Measurements from ENCODE around the gene LHPP.

The LHPP gene

DNA sequence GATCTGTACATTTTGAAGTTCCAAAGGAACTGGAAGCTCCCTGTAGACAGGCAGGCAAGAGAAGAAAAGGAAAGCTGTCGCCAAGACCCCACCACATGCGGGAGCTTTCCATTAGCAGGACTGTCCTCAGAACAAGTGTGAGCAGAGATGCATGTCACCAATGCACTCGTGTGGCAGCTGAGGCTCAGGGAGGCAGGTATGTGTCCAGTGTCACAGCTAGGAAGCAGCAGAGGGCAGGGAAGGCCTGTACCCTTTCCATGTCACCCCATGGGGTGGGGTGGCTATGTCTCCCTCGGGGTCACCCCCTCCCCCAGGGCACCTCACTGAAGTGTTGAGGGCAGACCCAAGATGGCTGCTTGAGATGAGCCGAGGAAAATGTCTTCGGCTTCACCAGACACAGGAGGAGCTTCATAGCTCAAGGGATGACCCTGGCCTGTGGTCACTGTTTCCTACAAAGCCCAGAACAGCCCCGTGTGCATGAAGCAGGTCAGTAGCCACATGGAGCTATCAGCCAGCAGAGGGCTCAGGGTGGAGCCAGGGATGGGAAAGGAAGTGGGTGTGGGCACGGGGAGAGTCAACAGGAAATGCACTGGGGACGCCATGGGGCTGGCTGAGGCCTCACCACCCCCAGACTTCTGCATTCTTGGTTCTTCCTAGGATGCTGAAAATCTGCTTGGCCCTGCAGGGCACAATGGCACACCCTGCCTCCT, 186.0 kb downstream of the LHPP start:
- ChIA-PET POLR2A (no interaction called here), CTCF (interaction anchor here (0.6 to 1.0 kb wide), 4 partner anchors 13 to 94 kb away, joined by 3 read pairs; no protein-coding TSS in a partner anchor)
- Histone ChIP-seq H3K27ac (ENCODE audit: extremely low read depth, low read depth, low read length) (no peak overlapping the region), H3K9me3 (ENCODE audit: control insufficient read depth, insufficient read depth, low read depth, low read length) (no peaks in the 10 kb centered on the region), H3K4me1 (ENCODE audit: control insufficient read depth, insufficient read depth, low read length) (no peaks in the 10 kb centered on the region), H3K36me3 (ENCODE audit: control insufficient read depth in 2 of 2, insufficient read depth in 1 of 2, low read length in 2 of 2) (no peaks in the 10 kb centered on the region), H3K4me3 (ENCODE audit: low read depth, low read length) (no peak overlapping the region)
- TF ChIP-seq PRDM10 (tag by site-specific recombination; IDR thresholded peaks at IDR 0.05) (peak; percentile 58), ZNF248 (tag by site-specific recombination; IDR thresholded peaks at IDR 0.05) (no peak), ZFHX2 (tag by site-specific recombination; conservative IDR thresholded peaks at IDR 0.05) (0 out of 2 replicates have a peak, but pooled peaks have one; percentile 26), KLF1 (tag by site-specific recombination; IDR thresholded peaks at IDR 0.05) (peak; percentile 17; the same call in 1 of the 2 replicates)

GRCh38 chr10:124648131-124648475, 186.5 kb downstream of the LHPP start:
- Histone ChIP-seq H3K27ac (ENCODE audit: extremely low read depth, low read depth, low read length) (no peak overlapping the region), H3K36me3 (ENCODE audit: control insufficient read depth in 2 of 2, insufficient read depth in 1 of 2, low read length in 2 of 2) (no peaks in the 10 kb centered on the region), H3K4me1 (ENCODE audit: control insufficient read depth, insufficient read depth, low read length) (no peaks in the 10 kb centered on the region), H3K4me3 (ENCODE audit: low read depth, low read length) (no peak overlapping the region), H3K9me3 (ENCODE audit: control insufficient read depth, insufficient read depth, low read depth, low read length) (no peaks in the 10 kb centered on the region)
- TF ChIP-seq ZNF211 (tag by site-specific recombination; IDR thresholded peaks at IDR 0.05; ENCODE audit: low read depth) (no peak), ZNF350 (tag by site-specific recombination; IDR thresholded peaks at IDR 0.05) (no peak)
- CTCF ChIA-PET = interaction anchor here (0.6 to 1.0 kb wide), 3 partner anchors 61 to 93 kb away, joined by 3 read pairs; no protein-coding TSS in a partner anchor
- POLR2A ChIA-PET = no interaction called here

- ChIA-PET POLR2A (no interaction called here), CTCF (interaction anchor here (0.7 to 0.8 kb wide), 2 partner anchors 93 to 153 kb away, joined by 3 to 4 read pairs; no protein-coding TSS in a partner anchor)
- Histone ChIP-seq H3K36me3 (ENCODE audit: control insufficient read depth in 2 of 2, insufficient read depth in 1 of 2, low read length in 2 of 2) (no peaks in the 10 kb centered on the region), H3K4me1 (ENCODE audit: control insufficient read depth, insufficient read depth, low read length) (no peaks in the 10 kb centered on the region), H3K27ac (ENCODE audit: extremely low read depth, low read depth, low read length) (no peak overlapping the region), H3K4me3 (ENCODE audit: low read depth, low read length) (no peak overlapping the region), H3K9me3 (ENCODE audit: control insufficient read depth, insufficient read depth, low read depth, low read length) (no peaks in the 10 kb centered on the region)
- TF ChIP-seq ZNF10 (tag by site-specific recombination; IDR thresholded peaks at IDR 0.05) (peak; percentile 69; the same call in 1 of the 2 replicates), KLF1 (tag by site-specific recombination; IDR thresholded peaks at IDR 0.05) (no peak), PRDM1 (tag by site-specific recombination; IDR thresholded peaks at IDR 0.05) (0 out of 2 replicates have a peak, but pooled peaks have one; percentile 20), ZNF16 (tag by site-specific recombination; IDR thresholded peaks at IDR 0.05; ENCODE audit: low read depth) (no peak), ZNF266 (tag by site-specific recombination; IDR thresholded peaks at IDR 0.05; ENCODE audit: low read depth) (no peak), ZNF514 (tag by site-specific recombination; IDR thresholded peaks at IDR 0.05) (no peak), ZNF302 (tag by site-specific recombination; IDR thresholded peaks at IDR 0.05; ENCODE audit: low read depth) (no peak), TRIM28 (IDR thresholded peaks at IDR 0.05; ENCODE audit: borderline replicate concordance, low read length) (no peak), SP3 (tag by site-specific recombination; IDR thresholded peaks at IDR 0.05) (no peak), TSHZ1 (tag by site-specific recombination; IDR thresholded peaks at IDR 0.05; ENCODE audit: borderline replicate concordance) (no peak), GLIS1 (tag by site-specific recombination; IDR thresholded peaks at IDR 0.05) (no peak), ZNF654 (tag by site-specific recombination; IDR thresholded peaks at IDR 0.05; ENCODE audit: low read depth) (no peak), FEZF1 (tag by site-specific recombination; IDR thresholded peaks at IDR 0.05) (no peak), ZNF426 (tag by site-specific recombination; IDR thresholded peaks at IDR 0.05) (no peak), ZNF202 (tag by site-specific recombination; IDR thresholded peaks at IDR 0.05; ENCODE audit: borderline replicate concordance) (no peak)
- TF ChIP-seq, protein P1, sequence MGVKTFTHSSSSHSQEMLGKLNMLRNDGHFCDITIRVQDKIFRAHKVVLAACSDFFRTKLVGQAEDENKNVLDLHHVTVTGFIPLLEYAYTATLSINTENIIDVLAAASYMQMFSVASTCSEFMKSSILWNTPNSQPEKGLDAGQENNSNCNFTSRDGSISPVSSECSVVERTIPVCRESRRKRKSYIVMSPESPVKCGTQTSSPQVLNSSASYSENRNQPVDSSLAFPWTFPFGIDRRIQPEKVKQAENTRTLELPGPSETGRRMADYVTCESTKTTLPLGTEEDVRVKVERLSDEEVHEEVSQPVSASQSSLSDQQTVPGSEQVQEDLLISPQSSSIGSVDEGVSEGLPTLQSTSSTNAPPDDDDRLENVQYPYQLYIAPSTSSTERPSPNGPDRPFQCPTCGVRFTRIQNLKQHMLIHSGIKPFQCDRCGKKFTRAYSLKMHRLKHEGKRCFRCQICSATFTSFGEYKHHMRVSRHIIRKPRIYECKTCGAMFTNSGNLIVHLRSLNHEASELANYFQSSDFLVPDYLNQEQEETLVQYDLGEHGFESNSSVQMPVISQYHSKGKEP (tag by site-specific recombination; IDR thresholded peaks at IDR 0.05) = 0 out of 2 replicates have a peak, but pooled peaks have one; percentile 24
These were observed 187.1 kb downstream of the LHPP start for GRCh38 chr10:124648738-124649137.
